Stomach (tissue), 19 donors: ENCODE measurements around the gene UFSP1. TPM values are rescaled to one million over a fixed set of nuclear protein-coding genes. Genes with fewer than 3 reads are reported as not detected.
A peak's percentile ranks its signal among the peaks of the same experiment; 100 is the strongest.
"Not testable (repeated sequence)": the region's sequence is repeated elsewhere in the genome, so short reads cannot be mapped to it uniquely, and the experiment has no call there.

Experiments used
- DNase-seq, 2 donors: peaks; one replicate each; pipeline versions ENCODE4 v3.0.0 to v3.0.0-alpha.2; 2013 to 2019
- H3K27ac ChIP-seq, 5 donors: fragments of 200-600 bp in 4 of 5; sonication (generic) in 4 of 5; one replicate each; pipeline ENCODE4 v1.5.1; 2013 to 2019; ENCODE audit warnings: mild to moderate bottlenecking in 1 of 5, moderate library complexity in 1 of 5
- H3K27me3 ChIP-seq, 3 donors: fragments of 200-600 bp; sonication (generic); one replicate each; pipeline ENCODE4 v1.5.1; 2017 to 2019; ENCODE audit warnings: mixed run types in 1 of 3
- H3K36me3 ChIP-seq, 4 donors: fragments of 200-600 bp; sonication (generic); 1 replicate in 3 of 4; 2 replicates in 1 of 4; pipeline ENCODE4 v1.5.1; 2016 to 2019
- H3K4me1 ChIP-seq, 4 donors: fragments of 200-600 bp; sonication (generic); one replicate each; pipeline ENCODE4 v1.5.1; 2016 to 2019
- H3K4me3 ChIP-seq, 4 donors: fragments of 200-600 bp; sonication (generic) in 3 of 4; one replicate each; pipeline ENCODE4 v1.5.1; 2016 to 2019; ENCODE audit warnings: mild to moderate bottlenecking in 1 of 4
- H3K9me3 ChIP-seq, 4 donors: fragments of 200-600 bp; sonication (generic); one replicate each; pipeline ENCODE4 v1.5.1; 2016 to 2019
- EP300 ChIP-seq: sonication (generic); formaldehyde crosslinking; IDR thresholded peaks from one replicate; pipeline ENCODE4 v1.6.1; 2017; ENCODE audit warnings: antibody characterized with exemption
- POLR2A ChIP-seq, 4 donors: fragments of 450-650 bp; IDR thresholded peaks; one replicate each; pipeline ENCODE4 v1.6.1; 2016; ENCODE audit warnings: antibody characterized with exemption in 4 of 4, control low read depth in 2 of 4, mild to moderate bottlenecking in 1 of 4, moderate library complexity in 1 of 4
- POLR2AphosphoS5 ChIP-seq, 3 donors: sonication (generic); formaldehyde crosslinking; IDR thresholded peaks; one replicate each; pipeline ENCODE4 v1.6.1; 2016; ENCODE audit warnings: antibody characterized with exemption in 3 of 3
- WGBS, 5 donors: extraction: QIAGEN DNeasy Blood & Tissue Kit in 3 of 5; methylation state at CpG; one replicate each; pipeline versions ENCODE4 v1.1.5 to v1.1.7; 2013 to 2018; 5-methylcytosine and 5-hydroxymethylcytosine counted together
- intact Hi-C: fragments of 100-400 bp; cut with DNase I; formaldehyde crosslinking; loops from one replicate; pipeline ENCODE4 v1.15.1; 2023; ENCODE audit warnings: low total_unique reads
- long read RNA-seq, 10 donors: transcript quantifications; one replicate each; lab custom pipeline, GENCODE V29; 2026
- polyA plus RNA-seq, 3 donors: library from polyadenylated mRNA; stranded (reverse); fragments of 200-250 nt; gene quantifications; one replicate each; pipeline ENCODE4 v1.2.3, GENCODE V29; 2013
- total RNA-seq, 5 donors: library from RNA; depleted of rRNA; stranded (reverse); fragments of >200 nt; gene quantifications; one replicate each; pipeline versions ENCODE4 v1.1.0 to v1.2.3, GENCODE V29; 2014 to 2016
- TF ChIP-seq, protein P1 (sequence below), 7 experiments: fragments of 450-650 bp in 4 of 7; fragments of 200-600 bp in 3 of 7; sonication (generic) in 3 of 7; IDR thresholded peaks; one replicate each; pipeline ENCODE4 v1.5.1; 2016 to 2019; ENCODE audit warnings: antibody characterized with exemption in 7 of 7, control low read depth in 2 of 7, mild to moderate bottlenecking in 1 of 7
- donor health status: healthy with polysubstance abuse.
- donor health status: Bipolar disorder and iron deficiency.
- donor health status: healthy.

UFSP1 gene
- 10 to 100 TPM in 1 of 5 donors, under 1 TPM in 1, not detected in 3; 0.73 to 22.6 TPM for total RNA-seq
- 1 to 10 TPM; 2.0 to 4.3 (median 4.1) TPM for polyA plus RNA-seq
- long read RNA-seq, donor 1 = 0 reads
- long read RNA-seq, donor 2, partial matches to known transcripts = 0 of 1 reads
- long read RNA-seq, donor 2, other reads (novel, unspliced or antisense) = 0 of 1 reads
- long read RNA-seq, donor 3, partial matches to known transcripts = 0 of 1 reads
- long read RNA-seq, donor 3, other reads (novel, unspliced or antisense) = 0 of 1 reads
- long read RNA-seq, donor 4, partial matches to known transcripts = 0 of 2 reads
- long read RNA-seq, donor 4, other reads (novel, unspliced or antisense) = 0 of 2 reads
- long read RNA-seq, donor 5, partial matches to known transcripts = 0 of 1 reads
- long read RNA-seq, donor 5, other reads (novel, unspliced or antisense) = 0 of 1 reads
- long read RNA-seq, donor 6, partial matches to known transcripts = 0 of 1 reads
- long read RNA-seq, donor 6, other reads (novel, unspliced or antisense) = 0 of 1 reads
- long read RNA-seq, donor 7, partial matches to known transcripts = 0 of 2 reads
- long read RNA-seq, donor 7, other reads (novel, unspliced or antisense) = 0 of 2 reads
- long read RNA-seq, donor 8, partial matches to known transcripts = 0 of 1 reads
- long read RNA-seq, donor 8, other reads (novel, unspliced or antisense) = 0 of 1 reads
- long read RNA-seq, donor 9 = 0 reads
- long read RNA-seq, donor 10 = 0 reads

DNA sequence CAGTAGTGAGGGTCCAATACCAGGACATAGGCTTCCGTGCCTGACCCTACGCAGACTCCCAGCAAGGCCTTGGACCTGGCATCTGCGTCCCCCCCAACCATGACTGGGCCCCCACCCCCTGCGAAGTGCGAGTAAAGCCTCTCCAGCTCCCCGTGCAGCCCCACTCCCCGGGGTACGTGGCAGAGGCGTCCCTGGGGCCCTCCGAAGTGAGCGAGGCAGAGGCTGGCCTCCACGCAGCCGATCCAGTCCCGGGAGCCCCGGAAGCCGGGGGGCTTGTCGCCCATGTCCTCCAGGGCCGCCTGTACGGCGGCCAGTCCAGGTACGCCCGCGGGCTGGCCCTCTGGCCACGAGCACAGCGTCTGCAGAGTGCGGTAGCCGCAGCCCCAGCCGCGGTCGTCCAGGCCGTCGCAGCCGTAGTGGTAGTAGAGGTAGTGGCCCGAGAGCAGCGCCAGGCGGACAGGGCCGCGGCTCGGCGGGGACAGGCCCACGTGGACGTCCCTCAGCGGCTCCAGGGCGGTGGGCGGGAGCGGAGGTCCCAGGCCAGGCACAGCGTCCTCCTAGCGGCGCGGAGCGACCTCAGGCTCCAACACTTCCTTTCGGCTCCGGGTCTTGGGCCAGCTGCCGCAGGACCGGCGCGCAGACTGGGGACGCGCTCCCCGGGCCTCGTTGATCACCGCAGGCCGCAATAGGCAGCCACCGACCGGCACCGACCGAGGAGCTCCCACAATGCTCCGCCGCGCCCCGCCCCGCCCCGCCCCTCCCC lies at the start of gene UFSP1:
TSS of gene UFSP1 (minus strand) at position 728 of the 763 bp plus-strand sequence. CDS start at position 284, 444 bp downstream.
- H3K27ac ChIP-seq = peak within 1 kb of the TSS; percentile 88 to 93 (median 92)
- 0 to 3% (median 2%) methylated on average over 15 to 72 of the region's 73 CpGs for WGBS, 5 donors
- DNase-seq = no peak
- peaks cover 0 to 28% (median 0%) of the 10 kb centered on the region in 3 donors for H3K27me3 ChIP-seq
- TF ChIP-seq, protein P1, sequence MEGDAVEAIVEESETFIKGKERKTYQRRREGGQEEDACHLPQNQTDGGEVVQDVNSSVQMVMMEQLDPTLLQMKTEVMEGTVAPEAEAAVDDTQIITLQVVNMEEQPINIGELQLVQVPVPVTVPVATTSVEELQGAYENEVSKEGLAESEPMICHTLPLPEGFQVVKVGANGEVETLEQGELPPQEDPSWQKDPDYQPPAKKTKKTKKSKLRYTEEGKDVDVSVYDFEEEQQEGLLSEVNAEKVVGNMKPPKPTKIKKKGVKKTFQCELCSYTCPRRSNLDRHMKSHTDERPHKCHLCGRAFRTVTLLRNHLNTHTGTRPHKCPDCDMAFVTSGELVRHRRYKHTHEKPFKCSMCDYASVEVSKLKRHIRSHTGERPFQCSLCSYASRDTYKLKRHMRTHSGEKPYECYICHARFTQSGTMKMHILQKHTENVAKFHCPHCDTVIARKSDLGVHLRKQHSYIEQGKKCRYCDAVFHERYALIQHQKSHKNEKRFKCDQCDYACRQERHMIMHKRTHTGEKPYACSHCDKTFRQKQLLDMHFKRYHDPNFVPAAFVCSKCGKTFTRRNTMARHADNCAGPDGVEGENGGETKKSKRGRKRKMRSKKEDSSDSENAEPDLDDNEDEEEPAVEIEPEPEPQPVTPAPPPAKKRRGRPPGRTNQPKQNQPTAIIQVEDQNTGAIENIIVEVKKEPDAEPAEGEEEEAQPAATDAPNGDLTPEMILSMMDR (IDR thresholded peaks at IDR 0.05) = peak in 1 of 7 experiments; percentile 5
- no peak for TF ChIP-seq POLR2AphosphoS5 (IDR thresholded peaks at IDR 0.05)
- no peak for TF ChIP-seq EP300
- H3K4me3 ChIP-seq = peak within 1 kb of the TSS; percentile 59 to 82 (median 71)
- intact Hi-C loops = no loop called here
- peaks cover 46 to 47% (median 46%) of the 10 kb centered on the region in 4 donors for H3K36me3 ChIP-seq
- H3K9me3 ChIP-seq = no peaks in the 10 kb centered on the region
- peaks cover 32 to 51% (median 45%) of the 10 kb centered on the region in 4 donors for H3K4me1 ChIP-seq

DNA sequence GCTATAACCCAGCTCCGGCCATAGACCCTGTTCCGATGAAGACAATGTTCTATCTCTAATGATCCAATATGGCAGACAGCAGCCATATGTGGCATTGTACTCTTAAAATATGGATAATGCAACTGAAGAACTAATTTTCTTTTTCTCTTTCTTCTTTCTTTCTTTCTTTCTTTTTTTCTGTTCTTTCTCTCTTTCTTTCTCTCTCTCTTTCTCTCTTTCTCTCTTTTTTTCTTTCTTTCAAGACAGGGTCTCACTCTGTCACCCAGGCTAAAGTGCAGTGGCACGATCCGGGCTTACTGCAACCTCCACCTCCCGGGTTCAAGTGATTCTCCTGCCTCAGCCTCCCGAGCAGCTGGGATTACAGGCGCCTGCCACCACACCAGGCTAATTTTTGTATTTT lies 46.7 kb upstream of the UFSP1 start:
- WGBS, 5 donors = 87 to 95% (median 89%) methylated on average over 7 of the region's 7 CpGs
- H3K4me3 ChIP-seq, DNase-seq, intact Hi-C loops, H3K4me1 ChIP-seq, H3K36me3 ChIP-seq, H3K27ac ChIP-seq: not testable (repeated sequence)
- peaks cover 0 to 16% (median 0%) of the 10 kb centered on the region in 3 donors for H3K27me3 ChIP-seq
- peaks cover 0 to 27% (median 15%) of the 10 kb centered on the region in 4 donors for H3K9me3 ChIP-seq

DNA sequence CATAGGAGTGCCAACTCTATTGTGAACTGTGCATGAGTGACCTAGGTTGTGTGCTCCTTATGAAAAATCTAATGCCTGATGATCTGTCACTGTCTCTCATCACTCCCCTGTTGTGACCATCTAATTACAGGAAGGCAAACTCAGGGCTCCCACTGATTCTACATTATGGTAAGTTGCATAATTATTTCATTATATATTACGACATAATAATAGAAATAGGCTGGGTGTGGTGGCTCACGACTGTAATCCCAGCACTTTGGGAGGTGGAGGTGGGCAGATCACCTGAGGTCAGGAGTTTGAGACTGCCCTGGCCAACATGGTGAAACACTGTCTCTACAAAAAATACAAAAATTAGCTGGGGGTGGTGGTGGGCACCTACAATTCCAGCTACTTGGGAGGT lies 45.9 kb upstream of the UFSP1 start:
- WGBS, 5 donors = 61 to 75% (median 67%) methylated on average over 2 of the region's 2 CpGs
- Histone ChIP-seq H3K27me3 (peaks cover 0 to 13% (median 0%) of the 10 kb centered on the region in 3 donors), H3K9me3 (peaks cover 0 to 21% (median 13%) of the 10 kb centered on the region in 4 donors)
- H3K4me3 ChIP-seq, DNase-seq, intact Hi-C loops, H3K36me3 ChIP-seq, H3K4me1 ChIP-seq, H3K27ac ChIP-seq: not testable (repeated sequence)

DNA sequence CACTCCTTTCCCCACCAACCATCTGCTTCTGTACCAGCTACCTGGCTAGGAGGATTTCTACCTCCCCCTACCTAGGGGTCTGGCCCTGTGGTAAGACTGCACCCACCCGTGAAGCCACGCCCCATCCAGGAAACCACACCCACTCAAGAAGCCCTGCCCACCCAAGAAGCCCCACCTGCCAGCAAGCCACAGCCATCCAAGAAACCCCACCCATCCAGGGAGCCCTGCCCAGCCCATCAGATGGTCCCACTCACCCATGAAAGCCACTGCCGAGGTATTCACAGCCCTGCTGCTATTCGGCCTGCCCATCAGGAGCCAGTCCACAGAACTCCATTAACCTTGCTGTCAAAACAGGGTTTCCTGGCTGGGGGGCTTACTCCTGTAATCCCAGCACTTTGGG lies 44.2 kb upstream of the UFSP1 start:
- intact Hi-C loops = no loop called here
- no peak for DNase-seq
- peaks cover 0 to 23% (median 0%) of the 10 kb centered on the region in 3 donors for H3K27me3 ChIP-seq
- H3K36me3 ChIP-seq = no peaks in the 10 kb centered on the region
- H3K4me3 ChIP-seq = no peak overlapping the region
- H3K9me3 ChIP-seq = peaks cover 0 to 9% (median 0%) of the 10 kb centered on the region in 4 donors
- 38 to 54% (median 48%) methylated on average over 4 of the region's 4 CpGs for WGBS, 5 donors
- H3K4me1 ChIP-seq = no peaks in the 10 kb centered on the region
- TF ChIP-seq POLR2A (IDR thresholded peaks at IDR 0.05) = no peak
- TF ChIP-seq POLR2AphosphoS5 (IDR thresholded peaks at IDR 0.05) = no peak
- no peak for TF ChIP-seq EP300
- TF ChIP-seq, protein P1 (IDR thresholded peaks at IDR 0.05) = no peak
- no peak overlapping the region for H3K27ac ChIP-seq

DNA sequence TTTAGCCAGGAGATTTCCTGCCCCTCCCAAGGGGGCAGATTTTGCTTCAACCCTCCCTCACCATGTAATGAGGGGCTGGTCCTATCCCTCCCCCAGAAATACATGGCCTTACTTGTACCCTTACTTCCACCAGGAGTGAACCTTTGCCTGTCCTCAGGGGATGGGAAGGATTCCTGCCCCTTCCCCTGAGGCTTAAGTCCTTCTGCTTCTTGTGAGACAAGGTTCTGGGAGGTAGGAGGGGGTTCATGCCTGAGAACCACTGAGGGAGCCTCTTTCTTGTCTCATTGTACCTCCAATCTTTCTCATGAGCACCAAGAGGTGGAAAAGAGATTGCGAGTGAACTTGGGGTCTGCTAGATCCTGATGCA lies 40.3 kb upstream of the UFSP1 start:
- Histone ChIP-seq H3K4me3 (no peak overlapping the region), H3K27me3 (peaks cover 0 to 18% (median 0%) of the 10 kb centered on the region in 3 donors), H3K36me3 (no peaks in the 10 kb centered on the region), H3K4me1 (no peaks in the 10 kb centered on the region), H3K9me3 (peaks cover 0 to 9% (median 0%) of the 10 kb centered on the region in 4 donors), H3K27ac (no peak overlapping the region)
- WGBS, 5 donors = 94 to 100% (median 96%) methylated on average over 1 of the region's 1 CpG
- TF ChIP-seq EP300 = no peak
- TF ChIP-seq POLR2AphosphoS5 (IDR thresholded peaks at IDR 0.05) = no peak
- TF ChIP-seq POLR2A (IDR thresholded peaks at IDR 0.05) = no peak
- TF ChIP-seq, protein P1 (IDR thresholded peaks at IDR 0.05) = no peak
- no peak for DNase-seq
- intact Hi-C loops = no loop called here

DNA sequence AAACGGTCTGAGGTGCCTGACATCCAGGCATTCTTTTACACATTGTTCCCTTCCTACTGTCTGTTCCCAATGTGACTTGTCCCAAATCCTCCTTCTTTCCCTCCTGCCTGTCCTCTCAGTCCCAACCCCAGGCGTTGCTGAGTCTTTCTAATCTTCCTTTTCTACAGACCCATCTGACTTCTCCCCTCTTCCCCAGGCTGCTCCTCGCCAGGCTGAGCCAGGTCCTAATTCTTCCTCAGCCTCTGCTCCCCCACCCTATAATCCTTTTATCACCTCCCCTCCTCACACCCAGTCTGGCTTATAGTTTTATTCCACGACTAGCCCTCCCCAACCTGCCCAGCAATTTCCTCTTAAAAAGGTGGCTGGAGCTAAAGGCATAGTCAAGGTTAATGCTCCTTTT lies 34.1 kb upstream of the UFSP1 start:
- H3K4me1 ChIP-seq, H3K27ac ChIP-seq, DNase-seq, H3K36me3 ChIP-seq, H3K9me3 ChIP-seq, H3K27me3 ChIP-seq, H3K4me3 ChIP-seq, intact Hi-C loops: not testable (repeated sequence)
- WGBS, 5 donors = 48 to 60% (median 51%) methylated on average over 4 of the region's 4 CpGs
